A549 (cell line): ENCODE data around the gene KCNIP2.

Experiments used
- CTCF ChIP-seq: fragments of >200 bp; sonication (Bioruptor Twin); formaldehyde crosslinking; IDR thresholded peaks from 3 replicates; pipeline ENCODE4 v1.5.1; 2016
- EP300 ChIP-seq, 2 experiments: fragments of >200 bp; sonication (Bioruptor Twin); formaldehyde crosslinking; IDR thresholded peaks; 2 replicates in 1 of 2; 3 replicates in 1 of 2; pipeline ENCODE4 v1.6.1; 2016 to 2017
- JUNB ChIP-seq: fragments of >200 bp; sonication (Bioruptor Twin); formaldehyde crosslinking; IDR thresholded peaks from 2 replicates; pipeline ENCODE4 v1.6.1; 2016
- KDM1A ChIP-seq: fragments of 200-600 bp; sonication (generic); IDR thresholded peaks from 2 replicates; pipeline ENCODE4 v1.6.1; 2016; ENCODE audit warnings: low read depth, mild to moderate bottlenecking
- MAX ChIP-seq: IDR thresholded peaks from 2 replicates; pipeline ENCODE4 v1.6.1; 2012
- NR3C1 ChIP-seq: fragments of >200 bp; sonication (Bioruptor Twin); formaldehyde crosslinking; IDR thresholded peaks from 3 replicates; pipeline ENCODE4 v1.6.1; 2017
- POLR2A ChIP-seq: IDR thresholded peaks from 2 replicates; pipeline ENCODE4 v1.6.1; 2012; ENCODE audit warnings: mild to moderate bottlenecking, low read length
- REST ChIP-seq: fragments of 200-600 bp; sonication (generic); IDR thresholded peaks from 2 replicates; pipeline ENCODE4 v1.6.1; 2016; ENCODE audit warnings: antibody characterized with exemption, mild to moderate bottlenecking, moderate library complexity

GRCh38 chr10:101817337-101818118, 26.1 kb downstream of the KCNIP2 start:
- TF ChIP-seq REST, result no peak
- TF ChIP-seq POLR2A, result no peak; the same call in 1 of the 2 replicates
- TF ChIP-seq CTCF, result no peak
- TF ChIP-seq KDM1A, result no peak
- no peak for TF ChIP-seq EP300 (IDR thresholded peaks at IDR 0.05)
- no peak for TF ChIP-seq NR3C1
- TF ChIP-seq JUNB, result no peak
- TF ChIP-seq MAX, result no peak
